Lower leg skin (tissue), 4 donors: ENCODE measurements around the gene ZCCHC24. TPM values are rescaled to one million over a fixed set of nuclear protein-coding genes. Genes with fewer than 3 reads are reported as not detected.

Experiments used
- DNase-seq, 2 donors: peaks; one replicate each; pipeline ENCODE4 v3.0.0-alpha.2; 2019; ENCODE audit warnings: low spot score in 2 of 2
- H3K4me3 ChIP-seq: fragments of 200-600 bp; sonication (generic); 2 replicates; pipeline ENCODE4 v1.5.1; 2017; ENCODE audit warnings: mild to moderate bottlenecking, low read depth; ENCODE audit not compliant: poor library complexity, severe bottlenecking
- POLR2A ChIP-seq, 2 donors: fragments of 450-650 bp; IDR thresholded peaks; one replicate each; pipeline ENCODE4 v1.6.1; 2016 to 2017; ENCODE audit warnings: antibody characterized with exemption in 2 of 2, mild to moderate bottlenecking in 1 of 2, moderate library complexity in 1 of 2
- WGBS, 2 donors: methylation state at CpG; one replicate each; pipeline ENCODE4 v1.1.5; 2018; 5-methylcytosine and 5-hydroxymethylcytosine counted together
- intact Hi-C: fragments of 100-400 bp; cut with DNase I; formaldehyde crosslinking; loops from one replicate; pipeline ENCODE4 v1.15.0; 2023; ENCODE audit warnings: low total_unique reads
- total RNA-seq, 4 donors: library from RNA; depleted of rRNA; stranded (reverse); fragments of >200 nt; gene quantifications; one replicate each; pipeline ENCODE4 v1.1.0, GENCODE V29; 2016
- TF ChIP-seq, protein P1 (sequence below), 3 donors: fragments of 450-650 bp; IDR thresholded peaks; one replicate each; pipeline ENCODE4 v1.5.1; 2016; ENCODE audit warnings: antibody characterized with exemption in 3 of 3, mild to moderate bottlenecking in 3 of 3, moderate library complexity in 2 of 3

The ZCCHC24 gene
- total RNA-seq, 4 donors from 2014 or later: 9.9 to 16.8 (median 13.1) TPM

DNA sequence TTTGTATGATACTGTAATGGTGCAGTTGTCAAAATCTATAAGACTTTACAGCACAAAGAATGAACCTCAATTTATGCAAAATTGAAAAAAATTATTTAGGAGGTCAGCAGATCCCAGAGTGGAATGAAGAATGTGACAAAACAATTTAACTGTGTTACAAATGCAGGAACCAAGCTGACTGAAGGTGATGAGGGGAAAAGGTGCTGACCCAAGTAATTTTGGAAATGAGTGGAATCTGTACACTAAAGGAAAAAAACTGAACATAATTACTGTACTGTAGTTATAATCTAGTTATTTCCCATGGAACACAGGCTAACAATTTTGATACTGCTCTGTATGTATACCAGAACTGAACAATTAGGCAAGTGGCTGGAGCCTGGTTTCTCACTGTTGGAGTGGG, 31.2 kb upstream of the ZCCHC24 start:
- no peak for DNase-seq
- H3K4me3 ChIP-seq: no peak overlapping the region
- no peak for TF ChIP-seq POLR2A (IDR thresholded peaks at IDR 0.05)
- TF ChIP-seq, protein P1, sequence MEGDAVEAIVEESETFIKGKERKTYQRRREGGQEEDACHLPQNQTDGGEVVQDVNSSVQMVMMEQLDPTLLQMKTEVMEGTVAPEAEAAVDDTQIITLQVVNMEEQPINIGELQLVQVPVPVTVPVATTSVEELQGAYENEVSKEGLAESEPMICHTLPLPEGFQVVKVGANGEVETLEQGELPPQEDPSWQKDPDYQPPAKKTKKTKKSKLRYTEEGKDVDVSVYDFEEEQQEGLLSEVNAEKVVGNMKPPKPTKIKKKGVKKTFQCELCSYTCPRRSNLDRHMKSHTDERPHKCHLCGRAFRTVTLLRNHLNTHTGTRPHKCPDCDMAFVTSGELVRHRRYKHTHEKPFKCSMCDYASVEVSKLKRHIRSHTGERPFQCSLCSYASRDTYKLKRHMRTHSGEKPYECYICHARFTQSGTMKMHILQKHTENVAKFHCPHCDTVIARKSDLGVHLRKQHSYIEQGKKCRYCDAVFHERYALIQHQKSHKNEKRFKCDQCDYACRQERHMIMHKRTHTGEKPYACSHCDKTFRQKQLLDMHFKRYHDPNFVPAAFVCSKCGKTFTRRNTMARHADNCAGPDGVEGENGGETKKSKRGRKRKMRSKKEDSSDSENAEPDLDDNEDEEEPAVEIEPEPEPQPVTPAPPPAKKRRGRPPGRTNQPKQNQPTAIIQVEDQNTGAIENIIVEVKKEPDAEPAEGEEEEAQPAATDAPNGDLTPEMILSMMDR (IDR thresholded peaks at IDR 0.05): no peak
- intact Hi-C loops: no loop called here

GRCh38 chr10:79475877-79476276, 30.5 kb upstream of the ZCCHC24 start:
- intact Hi-C loops: no loop called here
- WGBS, 2 donors: 80 to 85% methylated on average over 3 of the region's 3 CpGs
- peak in 1 of 2 donors; percentile 4 for DNase-seq
- TF ChIP-seq, protein P1 (IDR thresholded peaks at IDR 0.05): no peak
- TF ChIP-seq POLR2A (IDR thresholded peaks at IDR 0.05): no peak
- H3K4me3 ChIP-seq: no peak overlapping the region

GRCh38 chr10:79475119-79475653, 29.8 kb upstream of the ZCCHC24 start:
- TF ChIP-seq POLR2A (IDR thresholded peaks at IDR 0.05): no peak
- TF ChIP-seq, protein P1 (IDR thresholded peaks at IDR 0.05): no peak
- intact Hi-C loops: no loop called here
- H3K4me3 ChIP-seq: no peak overlapping the region
- peak in 1 of 2 donors; percentile 25 for DNase-seq
- 84 to 91% methylated on average over 7 of the region's 7 CpGs for WGBS, 2 donors

- 92 to 93% methylated on average over 5 of the region's 5 CpGs for WGBS, 2 donors
- TF ChIP-seq POLR2A (IDR thresholded peaks at IDR 0.05): no peak
- TF ChIP-seq, protein P1 (IDR thresholded peaks at IDR 0.05): no peak
- peak in 1 of 2 donors; percentile 84 for DNase-seq
- intact Hi-C loops: no loop called here
- H3K4me3 ChIP-seq: no peak overlapping the region
Observed at GRCh38 chr10:79473496-79474095, 28.2 kb upstream of the ZCCHC24 start.

DNA sequence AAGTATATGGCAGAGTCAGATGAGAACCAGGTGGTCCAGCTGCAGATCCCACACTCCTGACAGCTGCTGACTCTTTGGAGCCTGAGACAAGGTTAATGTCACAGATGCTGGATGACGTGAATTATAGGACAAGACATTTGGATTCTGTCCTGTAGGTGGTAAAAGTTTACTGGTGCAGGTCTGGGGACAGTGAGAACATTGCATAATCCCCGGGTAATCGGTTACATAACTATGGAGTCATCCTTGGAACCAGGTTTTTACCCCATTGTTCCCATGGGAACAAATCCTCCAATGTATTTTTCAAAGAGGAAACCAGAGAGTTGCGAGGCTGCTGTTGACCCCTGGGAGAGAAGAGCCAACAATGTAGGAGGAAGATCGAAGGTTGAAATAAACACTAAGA, 27.5 kb upstream of the ZCCHC24 start:
- peak in 1 of 2 donors; percentile 39 for DNase-seq
- TF ChIP-seq, protein P1 (IDR thresholded peaks at IDR 0.05): no peak
- TF ChIP-seq POLR2A (IDR thresholded peaks at IDR 0.05): no peak
- intact Hi-C loops: no loop called here
- WGBS, 2 donors: 59% methylated on average over 5 of the region's 5 CpGs
- no peak overlapping the region for H3K4me3 ChIP-seq

DNA sequence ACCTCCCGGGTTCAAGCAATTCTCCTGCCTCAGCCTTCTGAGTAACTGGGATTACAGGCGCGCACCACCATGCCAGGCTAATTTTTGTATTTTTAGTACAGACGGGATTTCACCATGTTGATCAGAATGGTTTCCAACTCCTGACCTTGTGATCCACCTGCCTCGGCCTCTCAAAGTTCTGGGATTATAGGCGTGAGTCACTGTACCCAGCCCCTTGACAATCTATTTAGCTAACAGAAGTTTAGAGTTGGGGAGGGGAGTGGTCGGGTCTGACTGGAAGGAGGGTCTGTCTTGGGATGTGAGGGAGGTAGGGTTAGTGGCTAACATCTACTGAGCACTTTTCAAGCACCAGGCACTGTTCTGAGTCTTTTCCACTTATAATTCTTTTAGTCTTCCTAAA, 27.0 kb upstream of the ZCCHC24 start:
- H3K4me3 ChIP-seq: no peak overlapping the region
- intact Hi-C loops: no loop called here
- 94 to 97% methylated on average over 7 of the region's 7 CpGs for WGBS, 2 donors
- peak in 1 of 2 donors; percentile 34 for DNase-seq
- TF ChIP-seq, protein P1 (IDR thresholded peaks at IDR 0.05): no peak
- TF ChIP-seq POLR2A (IDR thresholded peaks at IDR 0.05): no peak
